SK-N-SH treated with all-trans-retinoic acid at 6 μM for 48 hours (cell line): ENCODE results near the gene SNX8.

Source experiments
- ATAC-seq: fragments of 200-7000 bp; cut with Tn5 transposase; 3 replicates; pipeline ENCODE4 v1.9.1; 2020; ENCODE audit warnings: mild to moderate bottlenecking, moderate library complexity
- BACH2 ChIP-seq: fragments of 250-450 bp; sonication (Bioruptor Pico); IDR thresholded peaks from 2 replicates; pipeline ENCODE4 v1.9.0; 2021; ENCODE audit warnings: mild to moderate bottlenecking, borderline replicate concordance
- CSDC2 ChIP-seq: fragments of 250-450 bp; sonication (Bioruptor Pico); IDR thresholded peaks from 2 replicates; pipeline ENCODE4 v1.5.0; 2020; ENCODE audit warnings: mild to moderate bottlenecking, moderate library complexity
- ESRRG ChIP-seq: fragments of 250-450 bp; sonication (Bioruptor Pico); IDR thresholded peaks from 2 replicates; pipeline ENCODE4 v1.6.1; 2021; ENCODE audit warnings: mild to moderate bottlenecking
- OSR1 ChIP-seq: fragments of 250-450 bp; sonication (Bioruptor Pico); IDR thresholded peaks from 2 replicates; pipeline ENCODE4 v1.8.0; 2022; ENCODE audit warnings: moderate library complexity, mild to moderate bottlenecking, inconsistent platforms
- RARB ChIP-seq: fragments of 250-450 bp; sonication (Bioruptor Pico); IDR thresholded peaks from 2 replicates; pipeline ENCODE4 v1.8.0; 2021; ENCODE audit warnings: mild to moderate bottlenecking, moderate library complexity
- SNAI2 ChIP-seq: fragments of 250-450 bp; sonication (Bioruptor Pico); IDR thresholded peaks from 2 replicates; pipeline ENCODE4 v1.5.0; 2020; ENCODE audit warnings: mild to moderate bottlenecking, moderate library complexity
- TCF4 ChIP-seq: fragments of 250-450 bp; sonication (Bioruptor Pico); IDR thresholded peaks from 2 replicates; pipeline ENCODE4 v1.8.0; 2021; ENCODE audit warnings: mild to moderate bottlenecking, moderate library complexity, borderline replicate concordance
- TOX ChIP-seq: fragments of 250-450 bp; sonication (Bioruptor Pico); IDR thresholded peaks from 2 replicates; pipeline ENCODE4 v1.8.0; 2021; ENCODE audit warnings: mild to moderate bottlenecking, moderate library complexity, borderline replicate concordance
- ZFP30 ChIP-seq: fragments of 450-650 bp; formaldehyde crosslinking; IDR thresholded peaks from 2 replicates; pipeline ENCODE4 v1.5.0; 2022; ENCODE audit warnings: mild to moderate bottlenecking, moderate library complexity
- ZNF565 ChIP-seq: fragments of 450-650 bp; formaldehyde crosslinking; conservative IDR thresholded peaks from 2 replicates; pipeline ENCODE4 v1.5.0; 2020; ENCODE audit warnings: low read depth, mild to moderate bottlenecking, moderate library complexity
- ZNF70 ChIP-seq: fragments of 450-650 bp; formaldehyde crosslinking; IDR thresholded peaks from 2 replicates; pipeline ENCODE4 v1.5.0; 2020; ENCODE audit warnings: mild to moderate bottlenecking, moderate library complexity
- ZNF8 ChIP-seq: fragments of 450-650 bp; formaldehyde crosslinking; IDR thresholded peaks from 2 replicates; pipeline ENCODE4 v1.5.0; 2020; ENCODE audit warnings: mild to moderate bottlenecking, moderate library complexity
- TF ChIP-seq, protein P1 (sequence below): fragments of 250-450 bp; sonication (Bioruptor Pico); IDR thresholded peaks from 2 replicates; pipeline ENCODE4 v1.5.1; 2020; ENCODE audit warnings: low read depth, mild to moderate bottlenecking, moderate library complexity
- TF ChIP-seq, protein P2 (sequence below): fragments of 250-450 bp; sonication (Bioruptor Pico); IDR thresholded peaks from 2 replicates; pipeline ENCODE4 v1.8.0; 2021; ENCODE audit warnings: low read depth, mild to moderate bottlenecking, moderate library complexity, borderline replicate concordance
- TF ChIP-seq, protein P3 (sequence below): fragments of 250-450 bp; sonication (Bioruptor Pico); IDR thresholded peaks from 2 replicates; pipeline ENCODE4 v1.5.0; 2020; ENCODE audit warnings: mild to moderate bottlenecking, moderate library complexity
- TF ChIP-seq, protein P4 (sequence below): fragments of 250-450 bp; sonication (Bioruptor Pico); IDR thresholded peaks from 2 replicates; pipeline ENCODE4 v1.8.0; 2020; ENCODE audit warnings: mild to moderate bottlenecking, moderate library complexity, borderline replicate concordance
- TF ChIP-seq, protein P5 (sequence below): fragments of 250-450 bp; sonication (Bioruptor Pico); IDR thresholded peaks from 2 replicates; pipeline ENCODE4 v1.5.1; 2021; ENCODE audit warnings: mild to moderate bottlenecking, moderate library complexity

SNX8 gene

DNA sequence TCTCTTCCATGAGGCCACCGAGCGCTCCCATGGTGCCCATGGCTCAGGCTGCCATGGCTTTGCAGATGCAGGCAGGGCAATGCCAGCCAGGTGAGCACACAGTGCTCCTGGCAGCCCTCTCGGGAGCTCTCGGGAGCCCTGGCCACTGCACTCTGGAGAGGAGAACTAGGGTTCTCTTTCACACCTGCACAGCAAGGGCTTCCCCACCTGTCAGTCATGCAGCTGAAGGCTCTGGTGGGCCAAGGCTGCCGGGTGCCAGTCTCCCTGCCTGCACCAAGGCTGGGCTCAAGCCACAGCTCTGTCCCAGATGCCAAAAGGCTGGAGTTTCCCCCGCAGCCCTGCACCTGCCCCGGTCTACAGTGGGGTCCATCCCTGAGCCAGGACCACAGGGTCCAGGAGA is 39.6 kb downstream of the SNX8 start (continued):
- TF ChIP-seq, protein P1, sequence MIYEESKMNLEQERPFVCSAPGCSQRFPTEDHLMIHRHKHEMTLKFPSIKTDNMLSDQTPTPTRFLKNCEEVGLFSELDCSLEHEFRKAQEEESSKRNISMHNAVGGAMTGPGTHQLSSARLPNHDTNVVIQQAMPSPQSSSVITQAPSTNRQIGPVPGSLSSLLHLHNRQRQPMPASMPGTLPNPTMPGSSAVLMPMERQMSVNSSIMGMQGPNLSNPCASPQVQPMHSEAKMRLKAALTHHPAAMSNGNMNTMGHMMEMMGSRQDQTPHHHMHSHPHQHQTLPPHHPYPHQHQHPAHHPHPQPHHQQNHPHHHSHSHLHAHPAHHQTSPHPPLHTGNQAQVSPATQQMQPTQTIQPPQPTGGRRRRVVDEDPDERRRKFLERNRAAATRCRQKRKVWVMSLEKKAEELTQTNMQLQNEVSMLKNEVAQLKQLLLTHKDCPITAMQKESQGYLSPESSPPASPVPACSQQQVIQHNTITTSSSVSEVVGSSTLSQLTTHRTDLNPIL: no peak
- no peak for TF ChIP-seq ZNF70 (CRISPR knock-in tag)
- no peak for TF ChIP-seq ZFP30 (CRISPR knock-in tag)

DNA sequence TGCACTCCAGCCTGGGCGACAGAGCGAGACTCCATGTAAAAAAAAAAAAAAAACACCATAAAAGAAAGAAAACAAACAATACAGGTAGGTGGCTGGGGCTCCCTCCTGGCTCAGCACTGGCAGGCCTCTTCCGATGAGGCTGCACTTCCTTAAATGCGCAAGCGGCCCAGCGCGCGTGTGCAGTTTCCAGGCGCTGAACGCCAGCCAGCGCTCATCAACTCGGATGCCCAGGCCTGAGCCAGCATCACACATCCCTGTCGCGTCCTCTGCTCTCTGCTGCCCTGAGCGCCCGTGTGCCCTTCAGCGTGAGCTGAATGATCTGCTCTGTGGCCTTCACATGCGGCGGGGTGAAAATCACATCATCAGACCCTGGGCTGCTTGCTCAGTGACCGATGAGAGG is 40.4 kb downstream of the SNX8 start:
- no peak for ATAC-seq
- TF ChIP-seq, protein P2, sequence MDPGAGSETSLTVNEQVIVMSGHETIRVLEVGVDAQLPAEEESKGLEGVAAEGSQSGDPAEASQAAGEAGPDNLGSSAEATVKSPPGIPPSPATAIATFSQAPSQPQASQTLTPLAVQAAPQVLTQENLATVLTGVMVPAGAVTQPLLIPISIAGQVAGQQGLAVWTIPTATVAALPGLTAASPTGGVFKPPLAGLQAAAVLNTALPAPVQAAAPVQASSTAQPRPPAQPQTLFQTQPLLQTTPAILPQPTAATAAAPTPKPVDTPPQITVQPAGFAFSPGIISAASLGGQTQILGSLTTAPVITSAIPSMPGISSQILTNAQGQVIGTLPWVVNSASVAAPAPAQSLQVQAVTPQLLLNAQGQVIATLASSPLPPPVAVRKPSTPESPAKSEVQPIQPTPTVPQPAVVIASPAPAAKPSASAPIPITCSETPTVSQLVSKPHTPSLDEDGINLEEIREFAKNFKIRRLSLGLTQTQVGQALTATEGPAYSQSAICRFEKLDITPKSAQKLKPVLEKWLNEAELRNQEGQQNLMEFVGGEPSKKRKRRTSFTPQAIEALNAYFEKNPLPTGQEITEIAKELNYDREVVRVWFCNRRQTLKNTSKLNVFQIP (CRISPR knock-in tag): no peak
- no peak for TF ChIP-seq RARB (CRISPR knock-in tag)
- TF ChIP-seq CSDC2: no peak
- TF ChIP-seq, protein P3, sequence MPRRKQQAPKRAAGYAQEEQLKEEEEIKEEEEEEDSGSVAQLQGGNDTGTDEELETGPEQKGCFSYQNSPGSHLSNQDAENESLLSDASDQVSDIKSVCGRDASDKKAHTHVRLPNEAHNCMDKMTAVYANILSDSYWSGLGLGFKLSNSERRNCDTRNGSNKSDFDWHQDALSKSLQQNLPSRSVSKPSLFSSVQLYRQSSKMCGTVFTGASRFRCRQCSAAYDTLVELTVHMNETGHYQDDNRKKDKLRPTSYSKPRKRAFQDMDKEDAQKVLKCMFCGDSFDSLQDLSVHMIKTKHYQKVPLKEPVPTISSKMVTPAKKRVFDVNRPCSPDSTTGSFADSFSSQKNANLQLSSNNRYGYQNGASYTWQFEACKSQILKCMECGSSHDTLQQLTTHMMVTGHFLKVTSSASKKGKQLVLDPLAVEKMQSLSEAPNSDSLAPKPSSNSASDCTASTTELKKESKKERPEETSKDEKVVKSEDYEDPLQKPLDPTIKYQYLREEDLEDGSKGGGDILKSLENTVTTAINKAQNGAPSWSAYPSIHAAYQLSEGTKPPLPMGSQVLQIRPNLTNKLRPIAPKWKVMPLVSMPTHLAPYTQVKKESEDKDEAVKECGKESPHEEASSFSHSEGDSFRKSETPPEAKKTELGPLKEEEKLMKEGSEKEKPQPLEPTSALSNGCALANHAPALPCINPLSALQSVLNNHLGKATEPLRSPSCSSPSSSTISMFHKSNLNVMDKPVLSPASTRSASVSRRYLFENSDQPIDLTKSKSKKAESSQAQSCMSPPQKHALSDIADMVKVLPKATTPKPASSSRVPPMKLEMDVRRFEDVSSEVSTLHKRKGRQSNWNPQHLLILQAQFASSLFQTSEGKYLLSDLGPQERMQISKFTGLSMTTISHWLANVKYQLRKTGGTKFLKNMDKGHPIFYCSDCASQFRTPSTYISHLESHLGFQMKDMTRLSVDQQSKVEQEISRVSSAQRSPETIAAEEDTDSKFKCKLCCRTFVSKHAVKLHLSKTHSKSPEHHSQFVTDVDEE (CRISPR knock-in tag): no peak
- no peak for TF ChIP-seq TCF4 (CRISPR knock-in tag)
- no peak for TF ChIP-seq OSR1 (CRISPR knock-in tag)
- TF ChIP-seq ZNF565: no peak
- TF ChIP-seq ZNF70 (CRISPR knock-in tag): no peak
- TF ChIP-seq, protein P1: no peak
- TF ChIP-seq BACH2: no peak
- TF ChIP-seq, protein P4, sequence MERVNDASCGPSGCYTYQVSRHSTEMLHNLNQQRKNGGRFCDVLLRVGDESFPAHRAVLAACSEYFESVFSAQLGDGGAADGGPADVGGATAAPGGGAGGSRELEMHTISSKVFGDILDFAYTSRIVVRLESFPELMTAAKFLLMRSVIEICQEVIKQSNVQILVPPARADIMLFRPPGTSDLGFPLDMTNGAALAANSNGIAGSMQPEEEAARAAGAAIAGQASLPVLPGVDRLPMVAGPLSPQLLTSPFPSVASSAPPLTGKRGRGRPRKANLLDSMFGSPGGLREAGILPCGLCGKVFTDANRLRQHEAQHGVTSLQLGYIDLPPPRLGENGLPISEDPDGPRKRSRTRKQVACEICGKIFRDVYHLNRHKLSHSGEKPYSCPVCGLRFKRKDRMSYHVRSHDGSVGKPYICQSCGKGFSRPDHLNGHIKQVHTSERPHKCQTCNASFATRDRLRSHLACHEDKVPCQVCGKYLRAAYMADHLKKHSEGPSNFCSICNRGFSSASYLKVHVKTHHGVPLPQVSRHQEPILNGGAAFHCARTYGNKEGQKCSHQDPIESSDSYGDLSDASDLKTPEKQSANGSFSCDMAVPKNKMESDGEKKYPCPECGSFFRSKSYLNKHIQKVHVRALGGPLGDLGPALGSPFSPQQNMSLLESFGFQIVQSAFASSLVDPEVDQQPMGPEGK (CRISPR knock-in tag): no peak
- no peak for TF ChIP-seq SNAI2 (CRISPR knock-in tag)

DNA sequence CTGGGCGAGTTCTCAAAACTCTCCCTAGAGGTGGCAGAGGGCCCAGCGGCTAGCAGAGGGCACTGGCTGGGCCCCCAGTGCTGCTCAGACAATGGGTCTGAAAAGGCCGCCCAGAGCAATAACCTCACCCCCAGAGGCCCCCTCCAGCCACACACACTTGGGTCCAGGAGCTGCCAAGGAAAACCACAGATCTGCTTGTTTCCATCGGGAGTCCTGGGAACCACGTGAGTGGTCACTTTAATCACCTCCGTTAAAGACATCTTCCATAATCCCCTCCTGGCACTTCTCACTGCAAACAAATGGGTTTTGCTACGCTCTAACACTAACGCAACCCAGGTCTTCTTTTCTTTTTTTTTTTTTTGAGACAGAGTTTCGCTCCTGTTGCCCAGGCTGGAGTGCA is 42.2 kb downstream of the SNX8 start:
- no peak for ATAC-seq
- TF ChIP-seq OSR1 (CRISPR knock-in tag): no peak
- TF ChIP-seq ZNF8 (CRISPR knock-in tag): no peak
- TF ChIP-seq TCF4 (CRISPR knock-in tag): no peak
- TF ChIP-seq ESRRG (CRISPR knock-in tag): no peak
- TF ChIP-seq, protein P5, sequence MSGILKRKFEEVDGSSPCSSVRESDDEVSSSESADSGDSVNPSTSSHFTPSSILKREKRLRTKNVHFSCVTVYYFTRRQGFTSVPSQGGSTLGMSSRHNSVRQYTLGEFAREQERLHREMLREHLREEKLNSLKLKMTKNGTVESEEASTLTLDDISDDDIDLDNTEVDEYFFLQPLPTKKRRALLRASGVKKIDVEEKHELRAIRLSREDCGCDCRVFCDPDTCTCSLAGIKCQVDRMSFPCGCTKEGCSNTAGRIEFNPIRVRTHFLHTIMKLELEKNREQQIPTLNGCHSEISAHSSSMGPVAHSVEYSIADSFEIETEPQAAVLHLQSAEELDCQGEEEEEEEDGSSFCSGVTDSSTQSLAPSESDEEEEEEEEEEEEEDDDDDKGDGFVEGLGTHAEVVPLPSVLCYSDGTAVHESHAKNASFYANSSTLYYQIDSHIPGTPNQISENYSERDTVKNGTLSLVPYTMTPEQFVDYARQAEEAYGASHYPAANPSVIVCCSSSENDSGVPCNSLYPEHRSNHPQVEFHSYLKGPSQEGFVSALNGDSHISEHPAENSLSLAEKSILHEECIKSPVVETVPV (CRISPR knock-in tag): no peak
- no peak for TF ChIP-seq TOX (CRISPR knock-in tag)
- no peak for TF ChIP-seq CSDC2
- TF ChIP-seq, protein P1: no peak
- TF ChIP-seq ZNF565: no peak
- TF ChIP-seq, protein P3 (CRISPR knock-in tag): no peak
- TF ChIP-seq, protein P4 (CRISPR knock-in tag): no peak
- no peak for TF ChIP-seq BACH2
- TF ChIP-seq, protein P2 (CRISPR knock-in tag): no peak
